ENCODE measurements around the gene CHST9. TPM values are rescaled to one million over a fixed set of nuclear protein-coding genes. Genes with fewer than 3 reads are reported as not detected.

The CHST9 gene
- total and polyA plus RNA-seq, 10 of the 15 experiments (the other 5 are each of a cell fraction or from before 2014, with no cell fraction given), result 0.34 TPM; not detected in 9

DNA sequence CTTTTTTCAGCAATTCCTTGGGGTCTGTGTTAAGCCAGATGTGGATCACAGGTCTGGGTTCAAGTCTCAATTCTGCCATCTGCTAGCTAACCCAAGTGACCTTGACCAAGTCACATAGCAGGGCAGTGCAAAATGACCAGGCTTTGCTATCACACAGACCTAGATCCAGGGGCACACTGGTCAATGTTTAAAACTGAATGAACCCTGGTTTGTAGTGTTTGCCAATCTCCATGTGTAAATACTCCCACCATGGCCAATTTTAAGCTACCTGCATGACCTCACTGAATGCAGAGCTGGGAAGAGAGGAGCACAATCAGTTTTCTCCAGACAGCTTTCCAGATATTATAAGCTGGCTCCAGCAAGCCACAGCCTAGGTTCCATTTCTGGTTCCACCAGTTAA lies 142.9 kb downstream of the CHST9 start:
- no peak for FAIRE-seq
- CTCF ChIA-PET, result interaction anchor here (0.7 to 1.1 kb wide), 2 partner anchors 31 to 602 kb away, joined by 3 read pairs; no protein-coding TSS in a partner anchor

More for the DNA sequence above, 142.9 kb downstream of the CHST9 start:
- in situ Hi-C loops (cut with MboI), result no loop called here
- DNase-seq (ENCODE audit: low read depth, low spot score) (no peak), ATAC-seq (no peak)
- BruUV-seq (replicated peaks), result no TSS peak
- H3K79me2 ChIP-seq (ENCODE audit: control insufficient read depth, insufficient read depth, low read length), result no peaks in the 10 kb centered on the region
- ChIA-PET POLR2A (no interaction called here), RAD21 (ENCODE audit: unreplicated experiment) (no interaction called here), SMC1A (ENCODE audit: uncharacterized antibody, unreplicated experiment) (interaction anchor here (1.2 kb wide), 2 partner anchors 12 kb away, joined by 3 read pairs; no protein-coding TSS in a partner anchor)
- H3K4me2 ChIP-seq (ENCODE audit: control insufficient read depth, insufficient read depth), result no peak overlapping the region
- H2AFZ ChIP-seq (ENCODE audit: control insufficient read depth, low read depth, low read length), result no peak overlapping the region
- H3K36me3 ChIP-seq (ENCODE audit: control insufficient read depth in 2 of 2, insufficient read depth in 2 of 2, low read length in 1 of 2), result no peaks in the 10 kb centered on the region
- H3K9ac ChIP-seq (ENCODE audit: control insufficient read depth, insufficient read depth, low read length), result no peak overlapping the region
- intact Hi-C loops (cut with micrococcal nuclease; ENCODE audit: unreplicated experiment), result no loop called here
- no peaks in the 10 kb centered on the region for H3K4me1 ChIP-seq (ENCODE audit: control insufficient read depth, insufficient read depth, low read length)
- no peaks in the 10 kb centered on the region for H3K9me3 ChIP-seq (replicated peaks; ENCODE audit: control insufficient read depth, insufficient read depth, low read length)
- TF ChIP-seq CHD2 (IDR thresholded peaks at IDR 0.05; ENCODE audit: borderline replicate concordance, low read depth, low read length), result no peak
- no peak for TF ChIP-seq HDAC2 (IDR thresholded peaks at IDR 0.05)
- TF ChIP-seq NFIC (IDR thresholded peaks at IDR 0.05; ENCODE audit: low read depth, low read length), result no peak
- TF ChIP-seq SMAD1 (IDR thresholded peaks at IDR 0.05; ENCODE audit: low read depth, partially characterized antibody), result no peak
- no peak for TF ChIP-seq NFYA (IDR thresholded peaks at IDR 0.05; ENCODE audit: borderline replicate concordance, low read depth, low read length)
- no peak for TF ChIP-seq PAX8 (IDR thresholded peaks at IDR 0.05)
- TF ChIP-seq BACH1 (IDR thresholded peaks at IDR 0.05; ENCODE audit: borderline replicate concordance), result no peak
- TF ChIP-seq POLR2AphosphoS2 (IDR thresholded peaks at IDR 0.05; ENCODE audit: low read depth, low read length), result no peak
- TF ChIP-seq ZNF217 (IDR thresholded peaks at IDR 0.05), result no peak
- TF ChIP-seq, protein P1, sequence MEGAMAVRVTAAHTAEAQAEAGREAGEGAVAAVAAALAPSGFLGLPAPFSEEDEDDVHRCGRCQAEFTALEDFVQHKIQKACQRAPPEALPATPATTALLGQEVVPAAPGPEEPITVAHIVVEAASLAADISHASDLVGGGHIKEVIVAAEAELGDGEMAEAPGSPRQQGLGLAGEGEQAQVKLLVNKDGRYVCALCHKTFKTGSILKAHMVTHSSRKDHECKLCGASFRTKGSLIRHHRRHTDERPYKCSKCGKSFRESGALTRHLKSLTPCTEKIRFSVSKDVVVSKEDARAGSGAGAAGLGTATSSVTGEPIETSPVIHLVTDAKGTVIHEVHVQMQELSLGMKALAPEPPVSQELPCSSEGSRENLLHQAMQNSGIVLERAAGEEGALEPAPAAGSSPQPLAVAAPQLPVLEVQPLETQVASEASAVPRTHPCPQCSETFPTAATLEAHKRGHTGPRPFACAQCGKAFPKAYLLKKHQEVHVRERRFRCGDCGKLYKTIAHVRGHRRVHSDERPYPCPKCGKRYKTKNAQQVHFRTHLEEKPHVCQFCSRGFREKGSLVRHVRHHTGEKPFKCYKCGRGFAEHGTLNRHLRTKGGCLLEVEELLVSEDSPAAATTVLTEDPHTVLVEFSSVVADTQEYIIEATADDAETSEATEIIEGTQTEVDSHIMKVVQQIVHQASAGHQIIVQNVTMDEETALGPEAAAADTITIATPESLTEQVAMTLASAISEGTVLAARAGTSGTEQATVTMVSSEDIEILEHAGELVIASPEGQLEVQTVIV (IDR thresholded peaks at IDR 0.05; ENCODE audit: borderline replicate concordance, partially characterized antibody), result no peak
- TF ChIP-seq, protein P2, sequence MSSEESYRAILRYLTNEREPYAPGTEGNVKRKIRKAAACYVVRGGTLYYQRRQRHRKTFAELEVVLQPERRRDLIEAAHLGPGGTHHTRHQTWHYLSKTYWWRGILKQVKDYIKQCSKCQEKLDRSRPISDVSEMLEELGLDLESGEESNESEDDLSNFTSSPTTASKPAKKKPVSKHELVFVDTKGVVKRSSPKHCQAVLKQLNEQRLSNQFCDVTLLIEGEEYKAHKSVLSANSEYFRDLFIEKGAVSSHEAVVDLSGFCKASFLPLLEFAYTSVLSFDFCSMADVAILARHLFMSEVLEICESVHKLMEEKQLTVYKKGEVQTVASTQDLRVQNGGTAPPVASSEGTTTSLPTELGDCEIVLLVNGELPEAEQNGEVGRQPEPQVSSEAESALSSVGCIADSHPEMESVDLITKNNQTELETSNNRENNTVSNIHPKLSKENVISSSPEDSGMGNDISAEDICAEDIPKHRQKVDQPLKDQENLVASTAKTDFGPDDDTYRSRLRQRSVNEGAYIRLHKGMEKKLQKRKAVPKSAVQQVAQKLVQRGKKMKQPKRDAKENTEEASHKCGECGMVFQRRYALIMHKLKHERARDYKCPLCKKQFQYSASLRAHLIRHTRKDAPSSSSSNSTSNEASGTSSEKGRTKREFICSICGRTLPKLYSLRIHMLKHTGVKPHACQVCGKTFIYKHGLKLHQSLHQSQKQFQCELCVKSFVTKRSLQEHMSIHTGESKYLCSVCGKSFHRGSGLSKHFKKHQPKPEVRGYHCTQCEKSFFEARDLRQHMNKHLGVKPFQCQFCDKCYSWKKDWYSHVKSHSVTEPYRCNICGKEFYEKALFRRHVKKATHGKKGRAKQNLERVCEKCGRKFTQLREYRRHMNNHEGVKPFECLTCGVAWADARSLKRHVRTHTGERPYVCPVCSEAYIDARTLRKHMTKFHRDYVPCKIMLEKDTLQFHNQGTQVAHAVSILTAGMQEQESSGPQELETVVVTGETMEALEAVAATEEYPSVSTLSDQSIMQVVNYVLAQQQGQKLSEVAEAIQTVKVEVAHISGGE (CRISPR knock-in tag; IDR thresholded peaks at IDR 0.05), result no peak
- TF ChIP-seq YY1 (IDR thresholded peaks at IDR 0.05; ENCODE audit: low read depth, low read length), result no peak
- no peaks in the 10 kb centered on the region for H3K27me3 ChIP-seq (replicated peaks in 1 of 2; ENCODE audit: control insufficient read depth in 2 of 2, insufficient read depth in 2 of 2, low read length in 1 of 2)
- H4K20me1 ChIP-seq (ENCODE audit: control insufficient read depth, insufficient read depth), result no peaks in the 10 kb centered on the region
- H3K4me3 ChIP-seq, result no peak overlapping the region
- H3K27ac ChIP-seq (ENCODE audit: control insufficient read depth, insufficient read depth), result no peak overlapping the region

All from GM12878 (cell line).